Thyroid gland (tissue), 4 donors: ENCODE measurements around the gene KCNMA1.

Experiments used
- CTCF ChIP-seq, 6 experiments: fragments of 200-600 bp in 3 of 6; fragments of 450-650 bp in 3 of 6; sonication (generic) in 3 of 6; IDR thresholded peaks; one replicate each; pipeline ENCODE4 v1.5.1; 2016 to 2019; ENCODE audit warnings: antibody characterized with exemption in 6 of 6, mild to moderate bottlenecking in 2 of 6, inconsistent platforms in 1 of 6, moderate library complexity in 1 of 6
- POLR2A ChIP-seq, 2 donors: fragments of 450-650 bp; IDR thresholded peaks; one replicate each; pipeline ENCODE4 v1.6.1; 2017; ENCODE audit warnings: antibody characterized with exemption in 2 of 2, mild to moderate bottlenecking in 2 of 2, moderate library complexity in 1 of 2

GRCh38 chr10:76903387-76903945 is 734.1 kb downstream of the KCNMA1 start:
- TF ChIP-seq CTCF (IDR thresholded peaks at IDR 0.05) (no peak), POLR2A (IDR thresholded peaks at IDR 0.05) (no peak)
